Endothelial cell of umbilical vein (primary cell): Measurements from ENCODE around the gene ADAMTS6. TPM values are rescaled to one million over a fixed set of nuclear protein-coding genes. Genes with fewer than 3 reads are reported as not detected.

ENCODE experiments used
- BruUV-seq: library from RNA; stranded (reverse); fragments of 400-500 nt; replicated peaks from 2 replicates; lab custom pipeline; 2021; lab: Mats Ljungman, UMichigan
- CTCF ChIA-PET: fragments of 300-600, 350-600 bp; sonication (Branson Sonifier 250); formaldehyde crosslinking; loops from one replicate; lab custom pipeline; 2021; ENCODE audit warnings: antibody characterized with exemption, inconsistent platforms; lab: Charles Lee
- POLR2A ChIA-PET: fragments of 300-600, 350-600 bp; sonication (Branson Sonifier 250); formaldehyde crosslinking; loops from one replicate; lab custom pipeline; 2021; ENCODE audit warnings: antibody characterized with exemption, inconsistent platforms; lab: Charles Lee
- DNase-seq: peaks from one replicate; pipeline ENCODE4 v3.0.0-alpha.2; 2011; ENCODE audit warnings: low read depth, low spot score
- FAIRE-seq: peaks from 2 replicates; lab custom pipeline; 2011; peaks lifted over from hg19 to GRCh38; lab: Jason Lieb, UNC
- H2AFZ ChIP-seq: 2 replicates; pipeline ENCODE4 v1.6.0; 2012; ENCODE audit warnings: low read depth, low read length, control low read depth, inconsistent platforms
- H3K27ac ChIP-seq: 2 replicates; pipeline ENCODE4 v1.5.1; 2011; ENCODE audit warnings: low read depth, mild to moderate bottlenecking, control low read depth, low read length, moderate library complexity; ENCODE audit not compliant: insufficient read depth
- H3K27me3 ChIP-seq, 2 experiments: 2 replicates each; pipeline versions ENCODE4 v1.6.0 to v1.6.1; 2011; ENCODE audit warnings: low read length in 2 of 2, mixed read lengths in 1 of 2; ENCODE audit not compliant: control insufficient read depth in 2 of 2, insufficient read depth in 2 of 2
- H3K36me3 ChIP-seq, 2 experiments: 2 replicates in 1 of 2; 3 replicates in 1 of 2; pipeline ENCODE4 v1.5.1; 2011; ENCODE audit warnings: low read length in 2 of 2, mild to moderate bottlenecking in 1 of 2, moderate library complexity in 1 of 2; ENCODE audit not compliant: control insufficient read depth in 2 of 2, insufficient read depth in 2 of 2; ENCODE audit errors: extremely low read depth in 1 of 2
- H3K4me1 ChIP-seq: 3 replicates; pipeline ENCODE4 v1.5.1; 2011; ENCODE audit warnings: mild to moderate bottlenecking, low read length; ENCODE audit not compliant: control insufficient read depth, insufficient read depth; ENCODE audit errors: extremely low read depth
- H3K4me2 ChIP-seq: 2 replicates; pipeline ENCODE4 v1.6.1; 2011; ENCODE audit warnings: low read length, control low read depth, mixed read lengths; ENCODE audit not compliant: insufficient read depth
- H3K4me3 ChIP-seq, 3 experiments: fragments of 200-600 bp in 1 of 3; sonication (generic), shearing (Covaris generic) in 1 of 3; replicated peaks in 1 of 3; 2 replicates each; pipeline ENCODE4 v1.5.1; 2011 to 2016; ENCODE audit warnings: control low read depth in 3 of 3, low read length in 3 of 3, mild to moderate bottlenecking in 2 of 3, inconsistent platforms in 1 of 3, low read depth in 1 of 3, moderate library complexity in 1 of 3; ENCODE audit not compliant: insufficient read depth in 1 of 3
- H3K79me2 ChIP-seq: 2 replicates; pipeline ENCODE4 v1.6.0; 2012; ENCODE audit warnings: low read length, inconsistent platforms; ENCODE audit not compliant: control insufficient read depth, insufficient read depth
- H3K9ac ChIP-seq: replicated peaks from 2 replicates; pipeline ENCODE3; 2011; ENCODE audit warnings: low read length, control low read depth; ENCODE audit not compliant: insufficient read depth; ENCODE audit errors: extremely low read depth
- H3K9me1 ChIP-seq: replicated peaks from 3 replicates; pipeline ENCODE4 v1.6.0; 2011; ENCODE audit warnings: mild to moderate bottlenecking, low read length; ENCODE audit not compliant: control insufficient read depth, insufficient read depth; ENCODE audit errors: extremely low read depth
- H3K9me3 ChIP-seq: replicated peaks from 2 replicates; pipeline ENCODE4 v1.5.1; 2012; ENCODE audit warnings: low read length, inconsistent platforms; ENCODE audit not compliant: control insufficient read depth, insufficient read depth
- H4K20me1 ChIP-seq: replicated peaks from 2 replicates; pipeline ENCODE3; 2011; ENCODE audit warnings: mild to moderate bottlenecking, low read length; ENCODE audit not compliant: control insufficient read depth, insufficient read depth; ENCODE audit errors: extremely low read depth
- CTCF ChIP-seq, 2 donors: IDR thresholded peaks; 1 replicate in 1 of 2; 2 replicates in 1 of 2; pipeline ENCODE4 v1.5.1; 2011; ENCODE audit warnings: low read length in 2 of 2, mild to moderate bottlenecking in 2 of 2, moderate library complexity in 2 of 2, control low read depth in 1 of 2, inconsistent platforms in 1 of 2, low read depth in 1 of 2; ENCODE audit not compliant: insufficient read depth in 1 of 2; ENCODE audit errors: extremely low read depth in 1 of 2
- EZH2 ChIP-seq: IDR thresholded peaks from 2 replicates; pipeline ENCODE4 v1.6.1; 2012; ENCODE audit warnings: borderline replicate concordance, low read depth, mild to moderate bottlenecking, moderate library complexity, low read length, inconsistent platforms; ENCODE audit not compliant: severe bottlenecking
- FOS ChIP-seq: IDR thresholded peaks from 2 replicates; pipeline ENCODE4 v1.6.1; 2011; ENCODE audit warnings: mild to moderate bottlenecking, low read length, moderate library complexity, borderline replicate concordance; ENCODE audit not compliant: insufficient read depth
- GATA2 ChIP-seq: IDR thresholded peaks from 2 replicates; pipeline ENCODE4 v1.7.0; 2011; ENCODE audit warnings: low read depth, mild to moderate bottlenecking, moderate library complexity, mixed read lengths, low read length; ENCODE audit not compliant: insufficient read length, insufficient read depth
- JUN ChIP-seq: IDR thresholded peaks from 2 replicates; pipeline ENCODE4 v1.6.1; 2011; ENCODE audit warnings: borderline replicate concordance, low read depth; ENCODE audit not compliant: insufficient read length, insufficient read depth
- MAX ChIP-seq: IDR thresholded peaks from 2 replicates; pipeline ENCODE4 v1.6.1; 2011; ENCODE audit not compliant: insufficient read depth, insufficient read length
- MYC ChIP-seq: IDR thresholded peaks from one replicate; pipeline ENCODE4 v1.6.1; 2011; ENCODE audit warnings: mild to moderate bottlenecking, low read depth, low read length
- POLR2A ChIP-seq: IDR thresholded peaks from 2 replicates; pipeline ENCODE4 v1.6.1; 2012; ENCODE audit warnings: low read depth, mild to moderate bottlenecking, control low read depth, low read length
- POLR2AphosphoS5 ChIP-seq: IDR thresholded peaks from 2 replicates; pipeline ENCODE4 v1.6.1; 2012; ENCODE audit warnings: low read depth, mild to moderate bottlenecking, control low read depth, low read length, moderate library complexity; ENCODE audit not compliant: insufficient read depth
- dilution Hi-C: fragments of 300-500 bp; cut with MboI; formaldehyde crosslinking; loops from one replicate; pipeline ENCODE4 v1.15.0; 2019; ENCODE audit warnings: low sequenced_read_pairs; ENCODE audit not compliant: extremely low pct_ligation_motif_present
- intact Hi-C: fragments of 100-400 bp; cut with micrococcal nuclease; formaldehyde crosslinking; loops from one replicate; pipeline ENCODE4 v1.10.0; 2022
- polyA plus RNA-seq, 4 experiments: library from polyadenylated mRNA; depleted of rRNA in 3 of 4; stranded (reverse) in 3 of 4; unstranded in 1 of 4; fragments of >200 nt; gene quantifications; 2 replicates each; pipeline versions ENCODE4 v1.2.1 to v1.2.3, GENCODE V29; 2011 to 2012; ENCODE audit warnings: missing spikeins in 1 of 4
- total RNA-seq: library from RNA; stranded (reverse); gene quantifications from 2 replicates; pipeline ENCODE4 v1.2.3, GENCODE V29; 2021

Gene ADAMTS6
- total and polyA plus RNA-seq, 2 donors (not counting 3 experiments of a cell fraction or from before 2014, with no cell fraction given) = 20.4 to 43.4 TPM

GRCh38 chr5:65355301-65355700, 126.4 kb downstream of the ADAMTS6 start:
- no peak overlapping the region for H3K4me3 ChIP-seq
- BruUV-seq = no TSS peak
- H3K4me2 ChIP-seq = no peak overlapping the region

More at GRCh38 chr5:65355301-65355700, 126.4 kb downstream of the ADAMTS6 start:
- peaks cover 21% of the 10 kb centered on the region for H3K4me1 ChIP-seq
- no peaks in the 10 kb centered on the region for H4K20me1 ChIP-seq
- H3K27ac ChIP-seq = no peak overlapping the region
- FAIRE-seq (no peak), DNase-seq (no peak)
- peaks cover 16% of the 10 kb centered on the region for H3K79me2 ChIP-seq
- H3K36me3 ChIP-seq = peaks cover 0 to 3% of the 10 kb centered on the region in 2 experiments
- CTCF ChIA-PET = interaction anchor here (2.2 kb wide), 1 partner anchor 128 kb away, joined by 5 read pairs; no protein-coding TSS in a partner anchor
- dilution Hi-C loops = no loop called here
- H3K9me1 ChIP-seq = no peaks in the 10 kb centered on the region
- intact Hi-C loops = no loop called here
- H2AFZ ChIP-seq = no peak overlapping the region
- no peak overlapping the region for H3K9ac ChIP-seq
- H3K9me3 ChIP-seq = no peaks in the 10 kb centered on the region
- TF ChIP-seq MYC (no peak), GATA2 (no peak), MAX (no peak), EZH2 (no peak), FOS (no peak), JUN (no peak), POLR2A (no peak), POLR2AphosphoS5 (no peak), CTCF (IDR thresholded peaks at IDR 0.05; ENCODE audit: extremely low read depth in 1 of 2, insufficient read depth in 1 of 2, low read depth in 1 of 2, low read length in 2 of 2) (no peak)
- H3K27me3 ChIP-seq = no peaks in the 10 kb centered on the region
- POLR2A ChIA-PET = no interaction called here
